Measurements from ENCODE around the gene ZC3H10. TPM values are rescaled to one million over a fixed set of nuclear protein-coding genes. Genes with fewer than 3 reads are reported as not detected.
A peak's percentile ranks its signal among the peaks of the same experiment; 100 is the strongest.

Gene ZC3H10
- total and polyA plus RNA-seq, 2 of the 13 experiments (the other 11 are each of a cell fraction or from before 2014, with no cell fraction given): 0.70 to 2.3 TPM

DNA sequence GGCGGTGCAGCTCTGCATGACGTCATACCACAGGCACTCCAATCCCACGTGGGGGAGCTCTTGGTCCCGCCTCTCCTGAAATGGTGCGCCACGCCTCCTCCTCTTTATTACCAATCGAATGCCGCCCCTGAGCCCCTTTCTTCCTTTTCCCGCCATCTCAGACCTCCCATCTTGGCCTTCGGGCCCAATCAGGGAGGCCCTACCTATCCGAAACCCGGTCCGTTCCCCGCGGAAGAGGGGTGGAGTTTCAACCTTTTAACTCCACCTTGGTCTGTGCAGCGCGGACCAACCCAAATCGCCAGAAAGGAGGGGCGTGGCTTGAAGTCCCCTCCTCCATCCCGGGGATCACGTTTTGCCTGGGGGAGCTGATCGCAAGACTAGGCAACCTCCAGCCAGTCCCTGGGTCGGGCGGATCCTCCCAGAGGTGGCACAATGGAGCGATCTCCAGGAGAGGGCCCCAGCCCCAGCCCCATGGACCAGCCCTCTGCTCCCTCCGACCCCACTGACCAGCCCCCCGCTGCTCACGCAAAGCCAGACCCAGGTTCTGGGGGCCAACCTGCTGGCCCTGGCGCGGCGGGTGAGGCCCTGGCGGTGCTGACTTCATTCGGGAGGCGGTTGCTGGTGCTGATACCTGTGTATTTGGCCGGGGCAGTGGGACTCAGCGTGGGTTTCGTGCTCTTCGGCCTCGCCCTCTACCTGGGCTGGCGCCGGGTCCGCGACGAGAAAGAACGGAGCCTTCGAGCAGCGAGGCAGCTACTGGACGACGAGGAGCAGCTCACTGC lies 10.0 kb downstream of the ZC3H10 start, which contains the start of gene ESYT1 (continued):
- TF ChIP-seq MAZ (IDR thresholded peaks at IDR 0.05; ENCODE audit: borderline replicate concordance, low read depth, low read length) (0 out of 2 replicates have a peak, but pooled peaks have one; percentile 41), MAZ (CRISPR knock-in tag; IDR thresholded peaks at IDR 0.05; ENCODE audit: low read depth) (0 out of 2 replicates have a peak, but pooled peaks have one; percentile 43), GABPA (IDR thresholded peaks at IDR 0.05; ENCODE audit: low read depth, low read length) (peak; percentile 13; the same call in 1 of the 2 replicates), GABPA (CRISPR knock-in tag; IDR thresholded peaks at IDR 0.05; ENCODE audit: low read depth) (peak; percentile 65), FOXP1 (IDR thresholded peaks at IDR 0.05) (no peak), FOXP1 (CRISPR knock-in tag; IDR thresholded peaks at IDR 0.05) (0 out of 2 replicates have a peak, but pooled peaks have one; percentile 5), ZNF563 (CRISPR knock-in tag; IDR thresholded peaks at IDR 0.05) (peak; percentile 12; the same call in 1 of the 2 replicates), ZNF558 (CRISPR knock-in tag; IDR thresholded peaks at IDR 0.05; ENCODE audit: borderline replicate concordance) (peak; percentile 73; the same call in 1 of the 2 replicates), RFXANK (CRISPR knock-in tag; IDR thresholded peaks at IDR 0.05) (no peak), GATAD1 (CRISPR knock-in tag; IDR thresholded peaks at IDR 0.05) (peak; percentile 39), POLR2AphosphoS5 (IDR thresholded peaks at IDR 0.05; ENCODE audit: low read depth, low read length) (peak; percentile 86), CCAR2 (optimal IDR thresholded peaks at IDR 0.05; ENCODE audit: low read depth, low read length) (no peak), AHR (CRISPR knock-in tag; IDR thresholded peaks at IDR 0.05) (no peak)
- TF ChIP-seq, protein P1, sequence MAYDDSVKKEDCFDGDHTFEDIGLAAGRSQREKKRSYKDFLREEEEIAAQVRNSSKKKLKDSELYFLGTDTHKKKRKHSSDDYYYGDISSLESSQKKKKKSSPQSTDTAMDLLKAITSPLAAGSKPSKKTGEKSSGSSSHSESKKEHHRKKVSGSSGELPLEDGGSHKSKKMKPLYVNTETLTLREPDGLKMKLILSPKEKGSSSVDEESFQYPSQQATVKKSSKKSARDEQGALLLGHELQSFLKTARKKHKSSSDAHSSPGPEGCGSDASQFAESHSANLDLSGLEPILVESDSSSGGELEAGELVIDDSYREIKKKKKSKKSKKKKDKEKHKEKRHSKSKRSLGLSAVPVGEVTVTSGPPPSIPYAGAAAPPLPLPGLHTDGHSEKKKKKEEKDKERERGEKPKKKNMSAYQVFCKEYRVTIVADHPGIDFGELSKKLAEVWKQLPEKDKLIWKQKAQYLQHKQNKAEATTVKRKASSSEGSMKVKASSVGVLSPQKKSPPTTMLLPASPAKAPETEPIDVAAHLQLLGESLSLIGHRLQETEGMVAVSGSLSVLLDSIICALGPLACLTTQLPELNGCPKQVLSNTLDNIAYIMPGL (CRISPR knock-in tag; IDR thresholded peaks at IDR 0.05; ENCODE audit: borderline replicate concordance in 1 of 2, low read depth in 1 of 2): peak in 1 of 2 experiments; percentile 77; a peak in 3 of 4 replicates
- TF ChIP-seq, protein P2, sequence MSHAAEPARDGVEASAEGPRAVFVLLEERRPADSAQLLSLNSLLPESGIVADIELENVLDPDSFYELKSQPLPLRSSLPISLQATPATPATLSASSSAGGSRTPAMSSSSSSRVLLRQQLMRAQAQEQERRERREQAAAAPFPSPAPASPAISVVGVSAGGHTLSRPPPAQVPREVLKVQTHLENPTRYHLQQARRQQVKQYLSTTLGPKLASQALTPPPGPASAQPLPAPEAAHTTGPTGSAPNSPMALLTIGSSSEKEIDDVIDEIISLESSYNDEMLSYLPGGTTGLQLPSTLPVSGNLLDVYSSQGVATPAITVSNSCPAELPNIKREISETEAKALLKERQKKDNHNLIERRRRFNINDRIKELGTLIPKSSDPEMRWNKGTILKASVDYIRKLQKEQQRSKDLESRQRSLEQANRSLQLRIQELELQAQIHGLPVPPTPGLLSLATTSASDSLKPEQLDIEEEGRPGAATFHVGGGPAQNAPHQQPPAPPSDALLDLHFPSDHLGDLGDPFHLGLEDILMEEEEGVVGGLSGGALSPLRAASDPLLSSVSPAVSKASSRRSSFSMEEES (CRISPR knock-in tag; IDR thresholded peaks at IDR 0.05): peak; percentile 55; the same call in 1 of the 2 replicates
- TF ChIP-seq, protein P3, sequence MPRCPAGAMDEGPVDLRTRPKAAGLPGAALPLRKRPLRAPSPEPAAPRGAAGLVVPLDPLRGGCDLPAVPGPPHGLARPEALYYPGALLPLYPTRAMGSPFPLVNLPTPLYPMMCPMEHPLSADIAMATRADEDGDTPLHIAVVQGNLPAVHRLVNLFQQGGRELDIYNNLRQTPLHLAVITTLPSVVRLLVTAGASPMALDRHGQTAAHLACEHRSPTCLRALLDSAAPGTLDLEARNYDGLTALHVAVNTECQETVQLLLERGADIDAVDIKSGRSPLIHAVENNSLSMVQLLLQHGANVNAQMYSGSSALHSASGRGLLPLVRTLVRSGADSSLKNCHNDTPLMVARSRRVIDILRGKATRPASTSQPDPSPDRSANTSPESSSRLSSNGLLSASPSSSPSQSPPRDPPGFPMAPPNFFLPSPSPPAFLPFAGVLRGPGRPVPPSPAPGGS (CRISPR knock-in tag; IDR thresholded peaks at IDR 0.05): peak; percentile 65; the same call in 1 of the 2 replicates
- TF ChIP-seq, protein P4, sequence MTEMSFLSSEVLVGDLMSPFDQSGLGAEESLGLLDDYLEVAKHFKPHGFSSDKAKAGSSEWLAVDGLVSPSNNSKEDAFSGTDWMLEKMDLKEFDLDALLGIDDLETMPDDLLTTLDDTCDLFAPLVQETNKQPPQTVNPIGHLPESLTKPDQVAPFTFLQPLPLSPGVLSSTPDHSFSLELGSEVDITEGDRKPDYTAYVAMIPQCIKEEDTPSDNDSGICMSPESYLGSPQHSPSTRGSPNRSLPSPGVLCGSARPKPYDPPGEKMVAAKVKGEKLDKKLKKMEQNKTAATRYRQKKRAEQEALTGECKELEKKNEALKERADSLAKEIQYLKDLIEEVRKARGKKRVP (CRISPR knock-in tag; IDR thresholded peaks at IDR 0.05): 0 out of 4 replicates have a peak, but pooled peaks of 1 of the 2 experiments have one; percentile 17
- TF ChIP-seq, protein P5, sequence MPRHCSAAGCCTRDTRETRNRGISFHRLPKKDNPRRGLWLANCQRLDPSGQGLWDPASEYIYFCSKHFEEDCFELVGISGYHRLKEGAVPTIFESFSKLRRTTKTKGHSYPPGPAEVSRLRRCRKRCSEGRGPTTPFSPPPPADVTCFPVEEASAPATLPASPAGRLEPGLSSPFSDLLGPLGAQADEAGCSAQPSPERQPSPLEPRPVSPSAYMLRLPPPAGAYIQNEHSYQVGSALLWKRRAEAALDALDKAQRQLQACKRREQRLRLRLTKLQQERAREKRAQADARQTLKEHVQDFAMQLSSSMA (CRISPR knock-in tag; IDR thresholded peaks at IDR 0.05): no peak
- TF ChIP-seq, protein P6, sequence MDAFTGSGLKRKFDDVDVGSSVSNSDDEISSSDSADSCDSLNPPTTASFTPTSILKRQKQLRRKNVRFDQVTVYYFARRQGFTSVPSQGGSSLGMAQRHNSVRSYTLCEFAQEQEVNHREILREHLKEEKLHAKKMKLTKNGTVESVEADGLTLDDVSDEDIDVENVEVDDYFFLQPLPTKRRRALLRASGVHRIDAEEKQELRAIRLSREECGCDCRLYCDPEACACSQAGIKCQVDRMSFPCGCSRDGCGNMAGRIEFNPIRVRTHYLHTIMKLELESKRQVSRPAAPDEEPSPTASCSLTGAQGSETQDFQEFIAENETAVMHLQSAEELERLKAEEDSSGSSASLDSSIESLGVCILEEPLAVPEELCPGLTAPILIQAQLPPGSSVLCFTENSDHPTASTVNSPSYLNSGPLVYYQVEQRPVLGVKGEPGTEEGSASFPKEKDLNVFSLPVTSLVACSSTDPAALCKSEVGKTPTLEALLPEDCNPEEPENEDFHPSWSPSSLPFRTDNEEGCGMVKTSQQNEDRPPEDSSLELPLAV (CRISPR knock-in tag; conservative IDR thresholded peaks at IDR 0.05; ENCODE audit: low read depth): no peak

Measured in HepG2 (cell line).